Cardiac septum (tissue), 1 donor: ENCODE data around the gene PKP3. TPM values are rescaled to one million over a fixed set of nuclear protein-coding genes. Genes with fewer than 3 reads are reported as not detected.

Experiments used
- DNase-seq: peaks from one replicate; pipeline ENCODE4 v3.0.0-alpha.2; 2020; ENCODE audit warnings: low spot score
- intact Hi-C: fragments of 100-400 bp; cut with DNase I; formaldehyde crosslinking; loops from one replicate; pipeline ENCODE4 v1.14.0; 2022
- total RNA-seq: library from RNA; stranded (reverse); fragmentation: NEBNext Ultra II Directional; extraction: Animal tissue kit (Norgen Biotek cat#: 25700); gene quantifications from one replicate; pipeline ENCODE4 v1.2.1, GENCODE V29; 2021
- donor health status: DM: no; HTN: no; CAD: no.

Gene PKP3
- total RNA-seq, 1 donor from 2014 or later = 0.83 TPM

DNA sequence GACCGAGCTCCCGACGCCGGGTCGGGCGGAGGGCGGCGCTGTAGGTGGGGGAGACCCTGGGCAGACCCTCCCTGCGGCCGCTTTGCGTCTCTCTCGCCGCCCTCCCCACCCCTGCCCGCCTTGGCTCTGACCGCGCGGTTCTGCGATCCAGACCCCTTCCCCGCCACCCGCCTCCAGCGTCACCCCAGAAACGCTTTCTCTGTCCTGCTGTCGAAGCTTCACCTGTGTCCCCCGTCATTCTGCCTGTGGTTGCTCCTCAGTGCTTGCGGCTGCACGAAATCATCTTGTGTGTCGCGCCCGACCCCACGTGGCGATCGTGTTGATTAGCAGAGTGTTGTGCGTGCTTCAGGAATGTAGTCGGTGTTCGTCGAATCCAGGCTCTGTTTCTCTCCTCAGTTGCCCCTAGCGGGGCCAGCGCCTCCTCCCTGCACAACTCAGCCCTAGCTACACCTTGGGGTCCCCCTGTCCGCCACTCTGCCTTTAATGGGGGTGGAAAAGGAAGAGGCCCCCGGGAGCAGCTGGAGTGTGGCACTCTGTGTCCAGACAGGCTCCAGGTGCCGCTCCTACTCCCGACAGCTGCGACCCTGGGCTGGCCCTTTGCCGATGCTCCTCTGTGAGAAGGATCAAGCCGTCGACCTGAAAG is 56.9 kb downstream of the PKP3 start:
- intact Hi-C loops = loop anchor here (1.0 to 2.0 kb wide), 2 partner anchors 56 to 243 kb away; partner anchors contain the start of gene RNH1
- DNase-seq = no peak

DNA sequence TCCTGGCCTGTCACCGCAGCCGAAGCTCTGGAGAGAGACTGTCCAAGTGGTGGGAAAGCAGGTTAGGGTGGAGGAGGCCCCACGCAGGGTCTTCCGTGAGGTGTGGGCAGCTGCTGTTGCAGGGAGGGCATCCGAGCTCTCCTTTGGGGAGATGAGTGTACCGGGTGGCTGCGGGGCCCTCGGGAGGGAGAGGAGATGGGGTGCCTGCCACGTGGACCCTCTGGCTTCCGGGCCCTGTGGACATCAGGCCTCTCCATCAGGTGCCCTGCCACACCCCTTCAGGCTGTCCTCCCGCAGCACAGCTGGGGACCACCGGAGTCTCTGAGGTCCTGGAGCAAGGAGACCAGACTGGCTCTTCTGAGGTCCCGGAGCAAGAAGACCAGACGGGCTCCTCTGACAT is 57.7 kb downstream of the PKP3 start:
- DNase-seq = no peak
- intact Hi-C loops = loop anchor here (2.0 kb wide), 1 partner anchor 55 kb away; the partner anchor contains the start of gene RNH1

DNA sequence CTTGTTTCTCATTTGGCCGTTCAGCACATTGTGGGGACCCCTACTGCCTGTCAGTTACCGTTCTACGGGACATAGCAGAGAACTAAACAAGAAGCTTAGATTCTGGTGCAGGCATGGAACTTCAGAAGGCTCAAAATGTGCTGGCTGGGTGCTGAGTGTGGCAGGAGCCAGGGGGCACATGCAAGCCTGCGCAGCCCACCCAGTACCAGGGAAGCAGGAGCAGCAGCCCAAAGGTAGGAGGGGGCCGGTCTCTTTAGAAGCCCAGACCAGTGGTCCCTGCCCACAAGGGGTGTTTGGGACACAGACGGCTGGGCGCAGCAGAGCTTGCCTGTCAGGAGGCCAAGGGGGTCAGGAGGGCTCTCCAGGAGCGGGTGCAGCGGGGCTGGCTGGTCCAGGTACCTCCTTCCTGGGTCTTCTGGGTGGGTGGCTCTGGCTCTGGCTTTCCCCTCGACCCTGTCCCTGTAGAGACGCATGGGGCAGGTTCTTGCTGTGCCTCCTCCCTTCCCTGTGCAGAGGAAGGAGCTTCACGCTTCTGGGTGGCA is 58.3 kb downstream of the PKP3 start:
- no peak for DNase-seq
- intact Hi-C loops = no loop called here

DNA sequence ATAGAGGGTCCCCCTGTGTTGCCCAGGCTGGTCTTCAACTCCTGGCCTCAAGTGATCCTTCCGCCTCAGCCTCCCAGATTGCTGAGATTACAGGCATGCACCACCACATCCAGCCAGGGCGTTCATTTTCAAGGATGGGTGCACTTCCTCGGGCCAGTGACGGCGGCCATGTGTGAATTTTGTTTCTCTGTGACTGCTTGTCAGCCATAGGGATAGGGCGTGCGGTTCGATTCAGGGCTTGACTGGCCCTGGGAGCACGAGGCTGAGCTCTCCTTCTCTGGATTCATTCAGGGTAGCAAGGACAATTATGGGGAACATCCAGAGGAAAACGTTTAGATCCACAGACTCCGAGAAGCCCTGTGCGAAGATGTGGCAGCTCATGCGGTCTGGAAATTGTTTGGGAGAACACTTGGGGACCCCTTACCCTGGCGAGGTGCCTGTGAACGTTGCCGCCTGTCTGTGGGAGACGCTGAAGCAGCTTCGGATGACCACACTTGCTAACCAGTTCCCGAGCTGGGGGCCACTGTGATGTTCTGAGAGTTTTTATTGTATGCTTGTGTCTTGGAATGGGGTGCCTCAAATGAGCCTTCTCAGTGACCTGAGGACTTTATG is 59.0 kb downstream of the PKP3 start:
- intact Hi-C loops = no loop called here
- no peak for DNase-seq

DNA sequence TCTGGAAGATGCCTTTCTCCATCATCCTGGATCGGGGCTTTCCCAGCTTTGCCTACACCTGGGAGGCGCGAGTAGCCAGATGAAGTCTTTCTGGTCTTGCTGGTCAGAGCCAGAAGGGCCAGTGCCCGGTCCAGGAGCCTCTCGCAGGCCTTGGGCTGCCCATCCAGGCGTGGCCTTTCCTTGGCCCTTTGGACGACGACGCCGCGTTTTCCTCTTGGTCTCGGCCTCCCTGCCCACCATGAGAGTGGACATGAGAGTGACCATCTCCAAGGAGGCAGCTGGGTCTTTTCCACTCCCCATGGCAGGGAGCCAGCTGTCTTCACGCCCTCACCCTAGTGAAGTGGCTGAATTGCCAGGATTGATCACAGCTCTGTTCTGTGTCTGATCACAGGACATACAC is 59.6 kb downstream of the PKP3 start:
- intact Hi-C loops = no loop called here
- DNase-seq = no peak

DNA sequence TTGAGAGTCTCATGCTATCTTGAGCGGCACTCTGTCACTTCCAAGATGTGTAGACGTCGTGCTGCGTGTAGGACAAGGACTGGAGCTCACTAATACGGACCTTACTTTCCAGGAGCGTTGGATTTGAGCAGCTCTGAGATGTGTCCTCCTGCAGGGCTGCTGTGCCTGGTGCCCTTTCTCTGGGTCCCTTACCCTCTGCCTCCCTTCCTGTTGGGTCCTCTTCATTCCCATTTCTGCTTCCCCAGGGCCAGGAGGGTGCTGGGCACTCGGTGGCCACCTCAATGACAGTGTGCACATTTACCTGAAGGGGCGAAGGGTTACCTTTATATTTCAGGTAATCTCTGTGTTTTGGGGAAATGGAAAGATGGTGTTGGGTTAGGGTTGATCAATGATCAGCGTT is 60.0 kb downstream of the PKP3 start:
- intact Hi-C loops = no loop called here
- no peak for DNase-seq

Other genes with a start within 250 kb of the PKP3 start
- gene SCGB1C1, start 201.1 kb upstream of the PKP3 start, total RNA-seq = not detected
- gene BET1L, start 186.8 kb upstream of the PKP3 start, total RNA-seq = 24.9 TPM
- gene RIC8A, start 186.5 kb upstream of the PKP3 start, total RNA-seq = 63.4 TPM
- 27.0 TPM for gene SIRT3, start 157.9 kb upstream of the PKP3 start, total RNA-seq
- 87.5 TPM for gene PSMD13, start 157.2 kb upstream of the PKP3 start, total RNA-seq
- 0.19 TPM for gene NLRP6, start 115.8 kb upstream of the PKP3 start, total RNA-seq
- gene PGGHG, start 105.1 kb upstream of the PKP3 start, total RNA-seq = 11.0 TPM
- not detected for gene IFITM5, start 94.7 kb upstream of the PKP3 start, total RNA-seq
- gene IFITM2, start 86.4 kb upstream of the PKP3 start, total RNA-seq = 215 TPM
- 123 TPM for gene IFITM1, start 80.2 kb upstream of the PKP3 start, total RNA-seq
- 260 TPM for gene IFITM3, start 73.3 kb upstream of the PKP3 start, total RNA-seq
- gene B4GALNT4, start 24.7 kb upstream of the PKP3 start, total RNA-seq = 0.24 TPM
- 33.3 TPM for gene SIGIRR, start 20.8 kb downstream of the PKP3 start, total RNA-seq
- gene ANO9, start 47.8 kb downstream of the PKP3 start, total RNA-seq = 0.38 TPM
- gene PTDSS2, start 56.1 kb downstream of the PKP3 start, total RNA-seq = 24.9 TPM
- 158 TPM for gene RNH1, start 113.0 kb downstream of the PKP3 start, total RNA-seq
- gene HRAS, start 141.4 kb downstream of the PKP3 start, total RNA-seq = 75.9 TPM
- 0.38 TPM for gene LRRC56, start 143.3 kb downstream of the PKP3 start, total RNA-seq
- 0.40 TPM for gene LMNTD2, start 166.5 kb downstream of the PKP3 start, total RNA-seq
- gene RASSF7, start 166.8 kb downstream of the PKP3 start, total RNA-seq = 2.6 TPM
- gene PHRF1, start 182.3 kb downstream of the PKP3 start, total RNA-seq = 20.9 TPM
- 9.7 TPM for gene IRF7, start 221.7 kb downstream of the PKP3 start, total RNA-seq
- gene CDHR5, start 230.7 kb downstream of the PKP3 start, total RNA-seq = not detected
- not detected for gene SCT, start 233.0 kb downstream of the PKP3 start, total RNA-seq
- gene DRD4, start 243.1 kb downstream of the PKP3 start, total RNA-seq = 0.81 TPM